KMS-11 (cell line): ENCODE measurements around the gene DDN.

ENCODE experiments used
- H2AFZ ChIP-seq: fragments of 200-600 bp; sonication (generic); 2 replicates; pipeline ENCODE4 v1.6.1; 2016; ENCODE audit warnings: antibody characterized with exemption, mixed run types, low read depth
- H3K27ac ChIP-seq: fragments of 200-600 bp; sonication (generic); 2 replicates; pipeline ENCODE4 v1.6.1; 2016; ENCODE audit warnings: mild to moderate bottlenecking, mixed run types
- H3K27me3 ChIP-seq: fragments of 200-600 bp; sonication (generic); 2 replicates; pipeline ENCODE4 v1.6.1; 2017; ENCODE audit warnings: mild to moderate bottlenecking, low read depth, mixed run types, moderate library complexity; ENCODE audit not compliant: insufficient read depth
- H3K36me3 ChIP-seq: fragments of 200-600 bp; sonication (generic); 2 replicates; pipeline ENCODE4 v1.6.1; 2017; ENCODE audit warnings: mild to moderate bottlenecking, mixed run types; ENCODE audit not compliant: insufficient read depth
- H3K4me1 ChIP-seq: fragments of 200-600 bp; sonication (generic); 2 replicates; pipeline ENCODE4 v1.6.1; 2016; ENCODE audit warnings: mild to moderate bottlenecking, low read depth, mixed run types; ENCODE audit not compliant: poor library complexity, severe bottlenecking
- H3K4me2 ChIP-seq: fragments of 200-600 bp; sonication (generic); 2 replicates; pipeline ENCODE4 v1.7.0; 2016; ENCODE audit warnings: mild to moderate bottlenecking, mixed run types
- H3K4me3 ChIP-seq: fragments of 200-600 bp; sonication (generic); IDR thresholded peaks from 2 replicates; pipeline ENCODE4 v1.6.1; 2017; ENCODE audit warnings: low read depth, low read length, mixed read lengths; ENCODE audit not compliant: insufficient read depth
- H3K79me2 ChIP-seq: fragments of 200-600 bp; sonication (generic); 2 replicates; pipeline ENCODE4 v1.6.1; 2016; ENCODE audit warnings: low read depth, mixed run types; ENCODE audit not compliant: insufficient read depth
- H3K9ac ChIP-seq: fragments of 200-600 bp; sonication (generic); 2 replicates; pipeline ENCODE4 v1.6.1; 2016; ENCODE audit warnings: mild to moderate bottlenecking, mixed run types
- H4K20me1 ChIP-seq: fragments of 200-600 bp; sonication (generic); 2 replicates; pipeline ENCODE4 v1.6.1; 2016; ENCODE audit warnings: mild to moderate bottlenecking, mixed run types; ENCODE audit not compliant: insufficient read depth
- CTCF ChIP-seq: fragments of 200-600 bp; sonication (generic); conservative IDR thresholded peaks from 2 replicates; pipeline ENCODE4 v1.6.1; 2017; ENCODE audit warnings: low read depth, mild to moderate bottlenecking, antibody characterized with exemption, low read length, moderate library complexity, mixed read lengths

The DDN gene

GRCh38 chr12:48980953-48981756 lies 18.0 kb downstream of the DDN start:
- Histone ChIP-seq H2AFZ (no peak overlapping the region), H4K20me1 (no peaks in the 10 kb centered on the region), H3K9ac (no peak overlapping the region), H3K27me3 (peaks cover 55% of the 10 kb centered on the region), H3K4me3 (no peak overlapping the region), H3K4me2 (no peak overlapping the region), H3K36me3 (no peaks in the 10 kb centered on the region), H3K4me1 (peaks cover 27% of the 10 kb centered on the region), H3K27ac (no peak overlapping the region), H3K79me2 (no peaks in the 10 kb centered on the region)
- TF ChIP-seq CTCF: no peak

- peak overlapping the region; percentile 87; the same call in 1 of the 2 replicates for H2AFZ ChIP-seq
- peak overlapping the region; percentile 51; the same call in 1 of the 2 replicates for H3K4me2 ChIP-seq
- no peak overlapping the region for H3K4me3 ChIP-seq
Observed at GRCh38 chr12:48980389-48980952, 18.7 kb downstream of the DDN start.

GRCh38 chr12:48979602-48980388 lies 19.4 kb downstream of the DDN start:
- Histone ChIP-seq H2AFZ (peak overlapping the region; percentile 87), H3K27me3 (peaks cover 55% of the 10 kb centered on the region), H4K20me1 (no peaks in the 10 kb centered on the region), H3K4me3 (no peak overlapping the region), H3K4me2 (peak overlapping the region; percentile 51), H3K79me2 (no peaks in the 10 kb centered on the region), H3K4me1 (peaks cover 27% of the 10 kb centered on the region), H3K27ac (no peak overlapping the region), H3K36me3 (no peaks in the 10 kb centered on the region), H3K9ac (no peak overlapping the region)
- TF ChIP-seq CTCF: no peak

More at GRCh38 chr12:48980389-48980952, 18.7 kb downstream of the DDN start:
- Histone ChIP-seq H3K27me3 (peaks cover 55% of the 10 kb centered on the region), H3K36me3 (no peaks in the 10 kb centered on the region), H3K4me1 (peaks cover 27% of the 10 kb centered on the region), H3K79me2 (no peaks in the 10 kb centered on the region), H3K27ac (no peak overlapping the region), H4K20me1 (no peaks in the 10 kb centered on the region), H3K9ac (no peak overlapping the region)
- no peak for TF ChIP-seq CTCF

GRCh38 chr12:48978741-48979601 lies 20.2 kb downstream of the DDN start:
- no peaks in the 10 kb centered on the region for H3K36me3 ChIP-seq
- H3K4me1 ChIP-seq: peaks cover 27% of the 10 kb centered on the region
- no peak overlapping the region for H3K27ac ChIP-seq
- no peak overlapping the region for H3K9ac ChIP-seq
- TF ChIP-seq CTCF: no peak
- H3K4me2 ChIP-seq: peak overlapping the region; percentile 51
- H3K79me2 ChIP-seq: no peaks in the 10 kb centered on the region
- no peak overlapping the region for H3K4me3 ChIP-seq
- H4K20me1 ChIP-seq: no peaks in the 10 kb centered on the region
- H3K27me3 ChIP-seq: peaks cover 48% of the 10 kb centered on the region
- H2AFZ ChIP-seq: peak overlapping the region; percentile 87
